Measurements from ENCODE around the gene LVRN. TPM values are rescaled to one million over a fixed set of nuclear protein-coding genes. Genes with fewer than 3 reads are reported as not detected.
A peak's percentile ranks its signal among the peaks of the same experiment; 100 is the strongest.

LVRN gene
- total RNA-seq, 4 donors from 2014 or later: 0.23 to 3.7 (median 0.99) TPM

GRCh38 chr5:115992848-115993350 is 30.6 kb downstream of the LVRN start:
- H3K36me3 ChIP-seq: no peaks in the 10 kb centered on the region
- H3K9me3 ChIP-seq: no peaks in the 10 kb centered on the region
- H3K27me3 ChIP-seq: no peaks in the 10 kb centered on the region
- H3K27ac ChIP-seq: peak overlapping the region; percentile 43
- no peak for TF ChIP-seq POLR2AphosphoS5 (IDR thresholded peaks at IDR 0.05)
- TF ChIP-seq CTCF (IDR thresholded peaks at IDR 0.05): no peak
- no peak for TF ChIP-seq EP300 (IDR thresholded peaks at IDR 0.05)
- TF ChIP-seq POLR2A (IDR thresholded peaks at IDR 0.05): no peak
- no peak overlapping the region for H3K4me3 ChIP-seq
- DNase-seq (ENCODE audit: low spot score in 2 of 2): no peak
- WGBS: 46% methylated on average over 5 of the region's 5 CpGs
- no peaks in the 10 kb centered on the region for H3K4me1 ChIP-seq

GRCh38 chr5:115995351-115995750 is 33.1 kb downstream of the LVRN start:
- DNase-seq (ENCODE audit: low spot score in 2 of 2): no peak

GRCh38 chr5:116002116-116002906 is 40.0 kb downstream of the LVRN start:
- Histone ChIP-seq H3K4me1 (no peaks in the 10 kb centered on the region), H3K36me3 (no peaks in the 10 kb centered on the region), H3K9me3 (no peaks in the 10 kb centered on the region), H3K27me3 (no peaks in the 10 kb centered on the region), H3K27ac (no peak overlapping the region), H3K4me3 (no peak overlapping the region)
- no peak for DNase-seq (ENCODE audit: low spot score in 2 of 2)
- 66% methylated on average over 6 of the region's 6 CpGs for WGBS
- TF ChIP-seq POLR2A (IDR thresholded peaks at IDR 0.05) (no peak), POLR2AphosphoS5 (IDR thresholded peaks at IDR 0.05) (no peak), CTCF (IDR thresholded peaks at IDR 0.05) (no peak), EP300 (IDR thresholded peaks at IDR 0.05) (no peak)

More at GRCh38 chr5:115995351-115995750, 33.1 kb downstream of the LVRN start:
- Histone ChIP-seq H3K27me3 (no peaks in the 10 kb centered on the region), H3K27ac (no peak overlapping the region), H3K4me1 (no peaks in the 10 kb centered on the region), H3K36me3 (no peaks in the 10 kb centered on the region), H3K9me3 (no peaks in the 10 kb centered on the region), H3K4me3 (no peak overlapping the region)
- WGBS: 87% methylated on average over 6 of the region's 6 CpGs
- TF ChIP-seq CTCF (IDR thresholded peaks at IDR 0.05): no peak

- no peak for DNase-seq (ENCODE audit: low spot score in 2 of 2)
- no peak for TF ChIP-seq POLR2A (IDR thresholded peaks at IDR 0.05)
- TF ChIP-seq POLR2AphosphoS5 (IDR thresholded peaks at IDR 0.05): no peak
- Histone ChIP-seq H3K4me1 (no peaks in the 10 kb centered on the region), H3K4me3 (no peak overlapping the region), H3K9me3 (no peaks in the 10 kb centered on the region), H3K27ac (no peak overlapping the region), H3K36me3 (no peaks in the 10 kb centered on the region), H3K27me3 (no peaks in the 10 kb centered on the region)
- WGBS: 81% methylated on average over 3 of the region's 3 CpGs
Measured at GRCh38 chr5:116004248-116004647, 42.0 kb downstream of the LVRN start.

- Histone ChIP-seq H3K4me1 (peaks cover 3% of the 10 kb centered on the region), H3K27ac (no peak overlapping the region), H3K9me3 (no peaks in the 10 kb centered on the region), H3K4me3 (no peak overlapping the region), H3K36me3 (no peaks in the 10 kb centered on the region), H3K27me3 (no peaks in the 10 kb centered on the region)
- WGBS: 63% methylated on average over 3 of the region's 3 CpGs
- TF ChIP-seq POLR2A (IDR thresholded peaks at IDR 0.05) (no peak), EP300 (IDR thresholded peaks at IDR 0.05) (no peak), CTCF (IDR thresholded peaks at IDR 0.05) (no peak), POLR2AphosphoS5 (IDR thresholded peaks at IDR 0.05) (no peak)
- DNase-seq (ENCODE audit: low spot score in 2 of 2): no peak
Measured at GRCh38 chr5:116009806-116010205, 47.5 kb downstream of the LVRN start.
